GM04503 (cell line): Measurements from ENCODE around the gene STX17.
A peak's percentile ranks its signal among the peaks of the same experiment; 100 is the strongest.

Source experiments
- DNase-seq: peaks from one replicate; pipeline ENCODE4 v3.0.0-alpha.2; 2012; ENCODE audit warnings: low read depth

The STX17 gene

GRCh38 chr9:99907208-99907532 lies 716 bp downstream of the STX17 start:
- DNase-seq = peak; percentile 1

GRCh38 chr9:99911600-99911999 lies 5.1 kb downstream of the STX17 start:
- DNase-seq = no peak

- DNase-seq = no peak
Measured at GRCh38 chr9:99916650-99917049, 10.2 kb downstream of the STX17 start.

GRCh38 chr9:99918134-99918533 lies 11.7 kb downstream of the STX17 start:
- no peak for DNase-seq

GRCh38 chr9:99919930-99920329 lies 13.5 kb downstream of the STX17 start:
- no peak for DNase-seq

- no peak for DNase-seq
Measured at GRCh38 chr9:99921875-99922710, 15.6 kb downstream of the STX17 start.

GRCh38 chr9:99922711-99923030 lies 16.2 kb downstream of the STX17 start:
- no peak for DNase-seq

- no peak for DNase-seq
Measured at GRCh38 chr9:99925541-99925940, 19.1 kb downstream of the STX17 start.

- DNase-seq = no peak
Measured at GRCh38 chr9:99929652-99930051, 23.2 kb downstream of the STX17 start.

GRCh38 chr9:99931155-99931840 lies 24.8 kb downstream of the STX17 start:
- peak; percentile 11 for DNase-seq

GRCh38 chr9:99936947-99937587 lies 30.6 kb downstream of the STX17 start:
- DNase-seq = no peak

- DNase-seq = no peak
Measured at GRCh38 chr9:99947395-99947794, 40.9 kb downstream of the STX17 start.

- DNase-seq = no peak
Measured at GRCh38 chr9:99948482-99948881, 42.0 kb downstream of the STX17 start.

- DNase-seq = no peak
Measured at GRCh38 chr9:99948896-99949295, 42.4 kb downstream of the STX17 start.

- no peak for DNase-seq
Measured at GRCh38 chr9:99953861-99954507, 47.5 kb downstream of the STX17 start.

- no peak for DNase-seq
Measured at GRCh38 chr9:99954819-99955218, 48.4 kb downstream of the STX17 start.

- no peak for DNase-seq
Measured at GRCh38 chr9:99955606-99956005, 49.2 kb downstream of the STX17 start.

GRCh38 chr9:99962680-99963261 lies 56.3 kb downstream of the STX17 start:
- no peak for DNase-seq

GRCh38 chr9:99964336-99964735 lies 57.9 kb downstream of the STX17 start:
- DNase-seq = no peak

GRCh38 chr9:99966001-99966400 lies 59.5 kb downstream of the STX17 start:
- no peak for DNase-seq

GRCh38 chr9:99966716-99967115 lies 60.3 kb downstream of the STX17 start:
- no peak for DNase-seq

- no peak for DNase-seq
Measured at GRCh38 chr9:99967457-99967856, 61.0 kb downstream of the STX17 start.
